ENCODE data around the gene PRKAR2A. TPM values are rescaled to one million over a fixed set of nuclear protein-coding genes. Genes with fewer than 3 reads are reported as not detected.

The PRKAR2A gene
- polyA plus RNA-seq, 1 of the 3 experiments (the other 2 are of a cell fraction) = 5.2 TPM

DNA sequence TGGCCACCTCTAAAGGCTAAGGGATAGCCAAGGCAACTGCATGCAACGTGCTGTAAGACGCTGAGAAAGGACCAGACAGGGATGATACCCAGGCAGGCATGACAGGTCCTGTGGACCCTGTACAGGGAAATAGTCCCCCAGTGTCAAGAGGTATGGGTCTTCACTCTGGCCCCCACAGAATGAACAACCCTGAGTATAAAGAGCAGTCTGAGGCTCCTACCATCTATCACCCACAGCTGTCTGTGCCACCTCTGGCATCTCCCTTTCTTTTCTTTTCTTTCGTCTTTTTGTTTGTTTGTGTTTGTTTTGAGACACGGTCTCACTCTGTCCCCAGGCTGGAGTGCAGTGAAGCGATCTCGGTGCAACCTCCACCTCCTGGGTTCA is 32.3 kb upstream of the PRKAR2A start:
- TF ChIP-seq FOSL2 (IDR thresholded peaks at IDR 0.05; ENCODE audit: borderline replicate concordance, low read depth) (no peak), MXI1 (IDR thresholded peaks at IDR 0.05; ENCODE audit: low read depth, low read length) (no peak), ELF1 (IDR thresholded peaks at IDR 0.05) (no peak), CHD2 (IDR thresholded peaks at IDR 0.05; ENCODE audit: low read length, partially characterized antibody) (no peak), NRF1 (IDR thresholded peaks at IDR 0.05; ENCODE audit: low read depth, low read length) (no peak), TCF12 (IDR thresholded peaks at IDR 0.05) (no peak), GATA2 (CRISPR knock-in tag; IDR thresholded peaks at IDR 0.05) (no peak), TAF1 (IDR thresholded peaks at IDR 0.05; ENCODE audit: borderline replicate concordance, low read depth, low read length) (no peak), SMC3 (IDR thresholded peaks at IDR 0.05; ENCODE audit: low read depth, low read length) (no peak), TEAD4 (IDR thresholded peaks at IDR 0.05; ENCODE audit: borderline replicate concordance, insufficient read depth) (no peak), NFIC (IDR thresholded peaks at IDR 0.05; ENCODE audit: borderline replicate concordance) (no peak), USF1 (IDR thresholded peaks at IDR 0.05; ENCODE audit: borderline replicate concordance, low read depth) (no peak), ZBTB33 (IDR thresholded peaks at IDR 0.05; ENCODE audit: borderline replicate concordance, low read depth) (no peak), RFX5 (IDR thresholded peaks at IDR 0.05; ENCODE audit: low read length) (no peak), PBX3 (IDR thresholded peaks at IDR 0.05) (no peak), RCOR1 (IDR thresholded peaks at IDR 0.05; ENCODE audit: low read length) (no peak)
- TF ChIP-seq, protein P1, sequence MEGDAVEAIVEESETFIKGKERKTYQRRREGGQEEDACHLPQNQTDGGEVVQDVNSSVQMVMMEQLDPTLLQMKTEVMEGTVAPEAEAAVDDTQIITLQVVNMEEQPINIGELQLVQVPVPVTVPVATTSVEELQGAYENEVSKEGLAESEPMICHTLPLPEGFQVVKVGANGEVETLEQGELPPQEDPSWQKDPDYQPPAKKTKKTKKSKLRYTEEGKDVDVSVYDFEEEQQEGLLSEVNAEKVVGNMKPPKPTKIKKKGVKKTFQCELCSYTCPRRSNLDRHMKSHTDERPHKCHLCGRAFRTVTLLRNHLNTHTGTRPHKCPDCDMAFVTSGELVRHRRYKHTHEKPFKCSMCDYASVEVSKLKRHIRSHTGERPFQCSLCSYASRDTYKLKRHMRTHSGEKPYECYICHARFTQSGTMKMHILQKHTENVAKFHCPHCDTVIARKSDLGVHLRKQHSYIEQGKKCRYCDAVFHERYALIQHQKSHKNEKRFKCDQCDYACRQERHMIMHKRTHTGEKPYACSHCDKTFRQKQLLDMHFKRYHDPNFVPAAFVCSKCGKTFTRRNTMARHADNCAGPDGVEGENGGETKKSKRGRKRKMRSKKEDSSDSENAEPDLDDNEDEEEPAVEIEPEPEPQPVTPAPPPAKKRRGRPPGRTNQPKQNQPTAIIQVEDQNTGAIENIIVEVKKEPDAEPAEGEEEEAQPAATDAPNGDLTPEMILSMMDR (IDR thresholded peaks at IDR 0.05) = no peak
- TF ChIP-seq, protein P2, sequence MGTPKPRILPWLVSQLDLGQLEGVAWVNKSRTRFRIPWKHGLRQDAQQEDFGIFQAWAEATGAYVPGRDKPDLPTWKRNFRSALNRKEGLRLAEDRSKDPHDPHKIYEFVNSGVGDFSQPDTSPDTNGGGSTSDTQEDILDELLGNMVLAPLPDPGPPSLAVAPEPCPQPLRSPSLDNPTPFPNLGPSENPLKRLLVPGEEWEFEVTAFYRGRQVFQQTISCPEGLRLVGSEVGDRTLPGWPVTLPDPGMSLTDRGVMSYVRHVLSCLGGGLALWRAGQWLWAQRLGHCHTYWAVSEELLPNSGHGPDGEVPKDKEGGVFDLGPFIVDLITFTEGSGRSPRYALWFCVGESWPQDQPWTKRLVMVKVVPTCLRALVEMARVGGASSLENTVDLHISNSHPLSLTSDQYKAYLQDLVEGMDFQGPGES (IDR thresholded peaks at IDR 0.05; ENCODE audit: low read depth, low read length) = no peak
- no peaks in the 10 kb centered on the region for H3F3A ChIP-seq (replicated peaks; ENCODE audit: insufficient read depth)
- H3K4me1 ChIP-seq (ENCODE audit: control insufficient read depth in 1 of 2, insufficient read depth in 2 of 2, low read depth in 1 of 2, low read length in 1 of 2) = no peaks in the 10 kb centered on the region
- H2AFZ ChIP-seq (ENCODE audit: low read depth) = no peak overlapping the region
- H3K9me2 ChIP-seq = no peaks in the 10 kb centered on the region
- no peaks in the 10 kb centered on the region for H3K9me3 ChIP-seq
- no peak overlapping the region for H3K4me3 ChIP-seq (ENCODE audit: low read depth in 2 of 2, low read length in 1 of 2)
- CTCF ChIA-PET = interaction anchor here (0.7 kb wide), 1 partner anchor 108 kb away, joined by 3 read pairs; no protein-coding TSS in a partner anchor
- no peak overlapping the region for H3K9ac ChIP-seq
- POLR2A ChIA-PET = no interaction called here
- peaks cover 0 to under 1% of the 10 kb centered on the region in 2 experiments for H3K36me3 ChIP-seq (replicated peaks in 1 of 2; ENCODE audit: control insufficient read depth in 1 of 2, insufficient read depth in 2 of 2, low read length in 1 of 2)
- no peak for DNase-seq
- H3K27ac ChIP-seq (ENCODE audit: low read depth in 2 of 2, low read length in 1 of 2) = no peak overlapping the region
- no peaks in the 10 kb centered on the region for H3K27me3 ChIP-seq (ENCODE audit: insufficient read depth)
- H4K20me1 ChIP-seq (ENCODE audit: insufficient read depth) = no peaks in the 10 kb centered on the region
- no peak overlapping the region for H3K4me2 ChIP-seq
- 96% methylated on average over 5 of the region's 6 CpGs for WGBS (ENCODE audit: low lambda C conversion rate)
- H3K79me2 ChIP-seq (ENCODE audit: insufficient read depth) = no peaks in the 10 kb centered on the region
